ENCODE measurements around the gene CLIC6.

Gene CLIC6

GRCh38 chr21:34668803-34669148, at the start of gene CLIC6:
Gene CLIC6 (plus strand): TSS chr21:34668994. CDS start chr21:34669389, 395 bp downstream.
- no peak for DNase-seq

- no peak for DNase-seq
These were observed 48.7 kb upstream of the CLIC6 start for GRCh38 chr21:34619841-34620665.

- no peak for DNase-seq
These were observed 47.1 kb upstream of the CLIC6 start for GRCh38 chr21:34621434-34622350.

GRCh38 chr21:34623516-34623915, 45.3 kb upstream of the CLIC6 start:
- no peak for DNase-seq

- no peak for DNase-seq
These were observed 43.7 kb upstream of the CLIC6 start for GRCh38 chr21:34625030-34625593.

- no peak for DNase-seq
These were observed 42.7 kb upstream of the CLIC6 start for GRCh38 chr21:34626131-34626530.

GRCh38 chr21:34630536-34631143, 38.2 kb upstream of the CLIC6 start:
- DNase-seq: no peak

- no peak for DNase-seq
These were observed 36.3 kb upstream of the CLIC6 start for GRCh38 chr21:34632498-34632897.

- no peak for DNase-seq
These were observed 33.5 kb upstream of the CLIC6 start for GRCh38 chr21:34635307-34635706.

- DNase-seq: no peak
These were observed 31.8 kb upstream of the CLIC6 start for GRCh38 chr21:34636961-34637360.

- no peak for DNase-seq
These were observed 29.5 kb upstream of the CLIC6 start for GRCh38 chr21:34639250-34639649.

GRCh38 chr21:34639882-34640788, 28.7 kb upstream of the CLIC6 start:
- DNase-seq: no peak

- no peak for DNase-seq
These were observed 27.9 kb upstream of the CLIC6 start for GRCh38 chr21:34640858-34641257.

GRCh38 chr21:34642211-34643075, 26.4 kb upstream of the CLIC6 start:
- DNase-seq: no peak

- DNase-seq: no peak
These were observed 24.0 kb upstream of the CLIC6 start for GRCh38 chr21:34644825-34645224.

GRCh38 chr21:34647555-34647954, 21.2 kb upstream of the CLIC6 start:
- DNase-seq: no peak

- no peak for DNase-seq
These were observed 20.0 kb upstream of the CLIC6 start for GRCh38 chr21:34648739-34649297.

GRCh38 chr21:34649400-34649799, 19.4 kb upstream of the CLIC6 start:
- DNase-seq: no peak

GRCh38 chr21:34650861-34651431, 17.8 kb upstream of the CLIC6 start:
- no peak for DNase-seq

- DNase-seq: no peak
These were observed 17.2 kb upstream of the CLIC6 start for GRCh38 chr21:34651642-34652041.

Data from NCI-H524 treated with DMSO at 0.1 percent for 48 hours (cell line).